ENCODE data around the gene DNAJC4.
"Not testable (repeated sequence)": the region's sequence is repeated elsewhere in the genome, so short reads cannot be mapped to it uniquely, and the experiment has no call there.

The DNAJC4 gene

GRCh38 chr11:64246621-64246870, 16.2 kb downstream of the DNAJC4 start:
- not testable (repeated sequence) for FAIRE-seq

GRCh38 chr11:64246871-64247728, 16.8 kb downstream of the DNAJC4 start, which contains the start of gene PPP1R14B:
Gene PPP1R14B (minus strand): TSS chr11:64246943. CDS start chr11:64246673, 270 bp downstream.
- FAIRE-seq = no peak

- FAIRE-seq = no peak
These were observed 17.6 kb downstream of the DNAJC4 start for GRCh38 chr11:64247729-64248531.

- FAIRE-seq = no peak
These were observed 18.2 kb downstream of the DNAJC4 start for GRCh38 chr11:64248578-64248977.

- FAIRE-seq = no peak
These were observed 18.7 kb downstream of the DNAJC4 start for GRCh38 chr11:64249038-64249437.

GRCh38 chr11:64249563-64250414, 19.4 kb downstream of the DNAJC4 start:
- no peak for FAIRE-seq

GRCh38 chr11:64250415-64251015, 20.2 kb downstream of the DNAJC4 start:
- no peak for FAIRE-seq

- FAIRE-seq = no peak
These were observed 20.8 kb downstream of the DNAJC4 start, which contains the start of gene PLCB3 for GRCh38 chr11:64251016-64251752. Gene PLCB3 (plus strand): TSS chr11:64251530. CDS start chr11:64251650, 120 bp downstream.

- no peak for FAIRE-seq
These were observed 21.3 kb downstream of the DNAJC4 start for GRCh38 chr11:64251753-64252002.

- no peak for FAIRE-seq
These were observed 21.9 kb downstream of the DNAJC4 start for GRCh38 chr11:64252003-64252872.

- no peak for FAIRE-seq
These were observed 22.7 kb downstream of the DNAJC4 start for GRCh38 chr11:64253043-64253442.

- FAIRE-seq = no peak
These were observed 23.1 kb downstream of the DNAJC4 start for GRCh38 chr11:64253481-64253880.

GRCh38 chr11:64254326-64254725, 24.0 kb downstream of the DNAJC4 start:
- FAIRE-seq = no peak

GRCh38 chr11:64255135-64256128, 25.1 kb downstream of the DNAJC4 start:
- FAIRE-seq = no peak

GRCh38 chr11:64256300-64256699, 26.0 kb downstream of the DNAJC4 start:
- no peak for FAIRE-seq

GRCh38 chr11:64258356-64258755, 28.0 kb downstream of the DNAJC4 start:
- FAIRE-seq = no peak

- FAIRE-seq = no peak
These were observed 28.7 kb downstream of the DNAJC4 start for GRCh38 chr11:64258946-64259532.

GRCh38 chr11:64259533-64260067, 29.3 kb downstream of the DNAJC4 start:
- no peak for FAIRE-seq

GRCh38 chr11:64260147-64260708, 29.9 kb downstream of the DNAJC4 start:
- no peak for FAIRE-seq

Data from TTC549 (cell line).